SK-N-SH (cell line): ENCODE measurements around the gene COQ8B. TPM values are rescaled to one million over a fixed set of nuclear protein-coding genes. Genes with fewer than 3 reads are reported as not detected.

Experiments used
- CTCF ChIA-PET: fragments of 300-600, 350-600 bp; formaldehyde crosslinking; extraction: SDS; loops from one replicate; lab custom pipeline; 2021; lab: Yijun Ruan, JAX
- POLR2A ChIA-PET: fragments of 350-600 bp; sonication (Branson Sonifier 250); formaldehyde crosslinking; extraction: SDS; loops from one replicate; lab custom pipeline; 2020; ENCODE audit warnings: antibody characterized with exemption, inconsistent platforms; lab: Yijun Ruan, JAX
- DNase-seq: peaks from one replicate; pipeline ENCODE4 v3.0.0; 2012
- H2AFZ ChIP-seq: fragments of 200-600 bp; sonication (generic); 2 replicates; pipeline ENCODE4 v1.8.1; 2016; ENCODE audit warnings: antibody characterized with exemption, mild to moderate bottlenecking, low read depth
- H3F3A ChIP-seq: fragments of 200-600 bp; sonication (generic); replicated peaks from 2 replicates; pipeline ENCODE3; 2016; ENCODE audit warnings: antibody characterized with exemption, mild to moderate bottlenecking; ENCODE audit not compliant: insufficient read depth
- H3K27ac ChIP-seq, 2 experiments: fragments of 200-500 bp in 1 of 2; fragments of 200-600 bp in 1 of 2; sonication (Bioruptor generic) in 1 of 2; sonication (generic), shearing (Covaris generic) in 1 of 2; 2 replicates each; pipeline versions ENCODE4 v1.5.1 to v1.6.1; 2014 to 2016; ENCODE audit warnings: low read depth in 2 of 2, inconsistent platforms in 1 of 2, low read length in 1 of 2, mild to moderate bottlenecking in 1 of 2, mixed read lengths in 1 of 2
- H3K27me3 ChIP-seq: fragments of 200-600 bp; sonication (generic), shearing (Covaris generic); 2 replicates; pipeline ENCODE4 v1.6.1; 2016; ENCODE audit warnings: mixed run types; ENCODE audit not compliant: insufficient read depth
- H3K36me3 ChIP-seq, 2 experiments: fragments of 200-500 bp in 1 of 2; fragments of 200-600 bp in 1 of 2; sonication (Bioruptor generic) in 1 of 2; sonication (generic) in 1 of 2; replicated peaks in 1 of 2; 2 replicates each; pipeline versions ENCODE3 to v1.5.1; 2014 to 2016; ENCODE audit warnings: low read length in 1 of 2, mild to moderate bottlenecking in 1 of 2; ENCODE audit not compliant: insufficient read depth in 2 of 2, control insufficient read depth in 1 of 2
- H3K4me1 ChIP-seq, 2 experiments: fragments of 200-500 bp in 1 of 2; fragments of 200-600 bp in 1 of 2; sonication (Bioruptor generic) in 1 of 2; sonication (generic), shearing (Covaris generic) in 1 of 2; 2 replicates each; pipeline versions ENCODE4 v1.5.1 to v1.6.1; 2014 to 2016; ENCODE audit warnings: low read depth in 1 of 2, low read length in 1 of 2, mixed run types in 1 of 2; ENCODE audit not compliant: insufficient read depth in 2 of 2, control insufficient read depth in 1 of 2
- H3K4me2 ChIP-seq: fragments of 200-600 bp; sonication (generic), shearing (Covaris generic); 2 replicates; pipeline ENCODE4 v1.6.1; 2017; ENCODE audit warnings: mixed run types
- H3K4me3 ChIP-seq, 2 experiments: fragments of 200-500 bp in 1 of 2; fragments of 200-600 bp in 1 of 2; sonication (Bioruptor generic) in 1 of 2; sonication (generic), shearing (Covaris generic) in 1 of 2; 2 replicates each; pipeline versions ENCODE4 v1.5.1 to v1.8.1; 2014 to 2016; ENCODE audit warnings: low read depth in 2 of 2, inconsistent platforms in 1 of 2, low read length in 1 of 2, mild to moderate bottlenecking in 1 of 2, mixed read lengths in 1 of 2, moderate library complexity in 1 of 2
- H3K79me2 ChIP-seq: fragments of 200-600 bp; sonication (generic); 2 replicates; pipeline ENCODE4 v1.8.1; 2017; ENCODE audit warnings: mild to moderate bottlenecking; ENCODE audit not compliant: insufficient read depth
- H3K9ac ChIP-seq: fragments of 200-600 bp; sonication (generic); 2 replicates; pipeline ENCODE4 v1.6.1; 2017; ENCODE audit warnings: mixed run types
- H3K9me2 ChIP-seq: fragments of 200-600 bp; sonication (generic); 2 replicates; pipeline ENCODE4 v1.6.1; 2017; ENCODE audit warnings: mixed run types
- H3K9me3 ChIP-seq: fragments of 200-600 bp; sonication (generic); 2 replicates; pipeline ENCODE4 v1.6.1; 2017; ENCODE audit warnings: mixed run types, mild to moderate bottlenecking, moderate library complexity
- H4K20me1 ChIP-seq: fragments of 200-600 bp; sonication (generic); 2 replicates; pipeline ENCODE4 v1.6.1; 2017; ENCODE audit warnings: mild to moderate bottlenecking, mixed run types; ENCODE audit not compliant: insufficient read depth
- CHD2 ChIP-seq: fragments of 150-350 bp; IDR thresholded peaks from 2 replicates; pipeline ENCODE4 v1.6.1; 2018; ENCODE audit warnings: low read length; ENCODE audit not compliant: partially characterized antibody
- GATA2 ChIP-seq: sonication (generic); formaldehyde crosslinking; IDR thresholded peaks from 2 replicates; pipeline ENCODE4 v1.5.0; 2020; ENCODE audit warnings: mild to moderate bottlenecking, missing genetic modification reagents
- JUND ChIP-seq: IDR thresholded peaks from 2 replicates; pipeline ENCODE4 v1.4.0; 2012
- NFIC ChIP-seq: IDR thresholded peaks from 2 replicates; pipeline ENCODE4 v1.4.0; 2012; ENCODE audit warnings: borderline replicate concordance
- RCOR1 ChIP-seq: fragments of 150-350 bp; IDR thresholded peaks from 2 replicates; pipeline ENCODE4 v1.6.1; 2017; ENCODE audit warnings: antibody characterized with exemption, low read length
- RFX5 ChIP-seq: IDR thresholded peaks from 2 replicates; pipeline ENCODE4 v1.6.1; 2012; ENCODE audit warnings: mild to moderate bottlenecking, improper control_type of control experiment, low read length
- SMC3 ChIP-seq: IDR thresholded peaks from 2 replicates; pipeline ENCODE4 v1.6.1; 2012; ENCODE audit warnings: low read depth, low read length, improper control_type of control experiment
- TAF1 ChIP-seq: IDR thresholded peaks from 2 replicates; pipeline ENCODE4 v1.6.1; 2012; ENCODE audit warnings: low read depth, mild to moderate bottlenecking, low read length, moderate library complexity, borderline replicate concordance
- TEAD4 ChIP-seq: IDR thresholded peaks from 2 replicates; pipeline ENCODE4 v1.4.0; 2012; ENCODE audit warnings: mild to moderate bottlenecking, borderline replicate concordance; ENCODE audit not compliant: insufficient read depth
- WGBS: methylation state at CpG from one replicate; pipeline ENCODE4 v1.1.6; 2017; ENCODE audit warnings: low lambda C conversion rate; 5-methylcytosine and 5-hydroxymethylcytosine counted together
- polyA plus RNA-seq, 3 experiments: library from polyadenylated mRNA; depleted of rRNA; stranded (reverse); fragments of >200 nt; gene quantifications; 2 replicates each; pipeline ENCODE4 v1.2.3, GENCODE V29; 2012
- TF ChIP-seq, protein P1 (sequence below): IDR thresholded peaks from 2 replicates; pipeline ENCODE4; 2012
- TF ChIP-seq, protein P2 (sequence below): fragments of 150-350 bp; IDR thresholded peaks from 2 replicates; pipeline ENCODE4 v1.6.1; 2016; ENCODE audit warnings: mild to moderate bottlenecking, low read depth, low read length

Gene COQ8B
- polyA plus RNA-seq, 1 of the 3 experiments (the other 2 are of a cell fraction) = 43.8 TPM

DNA sequence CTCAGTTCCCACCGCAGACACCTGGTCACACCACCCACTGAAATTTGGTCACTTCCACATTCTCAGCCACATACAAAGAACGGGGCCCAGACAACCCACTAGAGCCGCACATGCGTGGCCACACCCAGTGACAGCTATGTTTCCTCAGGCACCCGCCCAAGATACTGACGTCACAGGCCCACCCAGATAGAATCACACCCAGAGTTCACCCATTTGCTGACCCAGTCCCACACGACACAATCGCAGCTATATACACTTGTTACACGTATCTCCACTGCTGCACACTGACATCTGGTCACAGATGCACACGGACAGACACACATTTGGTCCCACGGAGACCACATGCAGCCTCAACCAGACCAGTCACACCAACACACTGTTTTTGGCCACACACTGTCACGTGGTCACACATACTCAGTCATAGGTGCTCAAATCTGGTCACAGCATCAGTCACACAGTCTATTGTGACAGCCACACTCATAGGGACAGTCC lies 29.1 kb downstream of the COQ8B start:
- H3K9ac ChIP-seq = no peak overlapping the region

DNA sequence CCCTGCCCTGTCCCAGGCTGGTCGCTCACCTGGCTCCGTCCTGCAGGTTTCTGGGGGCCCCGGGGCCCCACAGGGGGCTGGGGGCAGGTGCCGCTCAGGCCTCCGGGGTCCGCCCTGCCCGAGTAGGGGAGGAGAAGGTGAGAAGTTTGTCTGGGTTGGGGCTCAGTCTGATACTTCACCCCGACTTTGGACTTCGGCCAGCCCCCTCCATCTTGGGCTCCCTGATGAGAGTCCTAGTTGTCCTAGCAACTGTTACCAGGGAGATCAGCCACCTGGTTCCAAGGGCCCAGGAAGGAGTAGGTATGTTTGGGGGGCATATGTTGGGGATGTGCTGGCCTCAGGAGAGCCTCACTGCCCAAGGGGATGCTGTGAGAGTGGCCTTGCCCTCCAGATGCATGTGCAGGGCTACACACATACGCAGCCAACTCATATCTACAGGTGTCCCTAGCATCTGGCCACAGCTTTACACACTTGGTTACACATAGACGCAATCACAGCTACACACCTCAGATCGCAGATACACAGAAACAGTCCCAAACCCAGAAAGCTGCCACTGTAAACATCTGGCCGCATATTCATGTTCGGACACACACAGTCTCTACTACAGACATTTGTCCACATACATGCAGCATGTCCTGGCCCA lies 29.7 kb downstream of the COQ8B start:
- WGBS = 96% methylated on average over 7 of the region's 14 CpGs
- H3K9me2 ChIP-seq = no peaks in the 10 kb centered on the region
- peaks cover 9 to 26% of the 10 kb centered on the region in 2 experiments; a peak in 2 of 4 replicates for H3K4me1 ChIP-seq
- TF ChIP-seq CHD2 = no peak
- no peak for TF ChIP-seq SMC3
- TF ChIP-seq RCOR1 = no peak
- TF ChIP-seq JUND = no peak
- no peak for TF ChIP-seq RFX5
- TF ChIP-seq, protein P1, sequence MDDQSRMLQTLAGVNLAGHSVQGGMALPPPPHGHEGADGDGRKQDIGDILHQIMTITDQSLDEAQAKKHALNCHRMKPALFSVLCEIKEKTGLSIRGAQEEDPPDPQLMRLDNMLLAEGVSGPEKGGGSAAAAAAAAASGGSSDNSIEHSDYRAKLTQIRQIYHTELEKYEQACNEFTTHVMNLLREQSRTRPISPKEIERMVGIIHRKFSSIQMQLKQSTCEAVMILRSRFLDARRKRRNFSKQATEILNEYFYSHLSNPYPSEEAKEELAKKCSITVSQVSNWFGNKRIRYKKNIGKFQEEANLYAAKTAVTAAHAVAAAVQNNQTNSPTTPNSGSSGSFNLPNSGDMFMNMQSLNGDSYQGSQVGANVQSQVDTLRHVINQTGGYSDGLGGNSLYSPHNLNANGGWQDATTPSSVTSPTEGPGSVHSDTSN = no peak
- no peak for TF ChIP-seq GATA2
- no peak for TF ChIP-seq TEAD4
- TF ChIP-seq TAF1 = no peak
- TF ChIP-seq NFIC = no peak
- H3K4me3 ChIP-seq = no peak overlapping the region
- no peak for DNase-seq
- no peak overlapping the region for H3K9ac ChIP-seq
- peaks cover 36% of the 10 kb centered on the region for H3K79me2 ChIP-seq
- peaks cover 26% of the 10 kb centered on the region for H4K20me1 ChIP-seq
- ChIA-PET CTCF (no interaction called here), POLR2A (interaction anchor here (0.5 kb wide), 1 partner anchor 323 kb away, joined by 3 read pairs; no protein-coding TSS in a partner anchor)
- no peak overlapping the region for H2AFZ ChIP-seq
- H3F3A ChIP-seq = no peaks in the 10 kb centered on the region
- H3K27me3 ChIP-seq = no peaks in the 10 kb centered on the region
- no peak overlapping the region; the same call in 1 of the 2 replicates for H3K4me2 ChIP-seq
- peaks cover 20 to 23% of the 10 kb centered on the region in 2 experiments for H3K36me3 ChIP-seq
- no peak overlapping the region for H3K27ac ChIP-seq
- no peaks in the 10 kb centered on the region for H3K9me3 ChIP-seq

More for the DNA sequence above, 29.1 kb downstream of the COQ8B start:
- ChIA-PET POLR2A (no interaction called here), CTCF (no interaction called here)
- no peaks in the 10 kb centered on the region for H3K9me3 ChIP-seq
- no peak overlapping the region for H3K4me3 ChIP-seq
- H3K79me2 ChIP-seq = peaks cover 36% of the 10 kb centered on the region
- peaks cover 26% of the 10 kb centered on the region for H4K20me1 ChIP-seq
- H3F3A ChIP-seq = peaks cover 5% of the 10 kb centered on the region
- no peak overlapping the region for H3K27ac ChIP-seq
- H3K36me3 ChIP-seq = peaks cover 17 to 18% of the 10 kb centered on the region in 2 experiments
- peak overlapping the region; percentile 99; the same call in 1 of the 2 replicates for H3K4me2 ChIP-seq
- WGBS = 91% methylated on average over 12 of the region's 12 CpGs
- H2AFZ ChIP-seq = no peak overlapping the region
- TF ChIP-seq, protein P2, sequence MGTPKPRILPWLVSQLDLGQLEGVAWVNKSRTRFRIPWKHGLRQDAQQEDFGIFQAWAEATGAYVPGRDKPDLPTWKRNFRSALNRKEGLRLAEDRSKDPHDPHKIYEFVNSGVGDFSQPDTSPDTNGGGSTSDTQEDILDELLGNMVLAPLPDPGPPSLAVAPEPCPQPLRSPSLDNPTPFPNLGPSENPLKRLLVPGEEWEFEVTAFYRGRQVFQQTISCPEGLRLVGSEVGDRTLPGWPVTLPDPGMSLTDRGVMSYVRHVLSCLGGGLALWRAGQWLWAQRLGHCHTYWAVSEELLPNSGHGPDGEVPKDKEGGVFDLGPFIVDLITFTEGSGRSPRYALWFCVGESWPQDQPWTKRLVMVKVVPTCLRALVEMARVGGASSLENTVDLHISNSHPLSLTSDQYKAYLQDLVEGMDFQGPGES = no peak
- DNase-seq = no peak
- H3K27me3 ChIP-seq = no peaks in the 10 kb centered on the region
- H3K9me2 ChIP-seq = no peaks in the 10 kb centered on the region
- peaks cover 9 to 28% of the 10 kb centered on the region in 2 experiments; a peak in 2 of 4 replicates for H3K4me1 ChIP-seq
